Stimulated activated naive CD4-positive, alpha-beta T cell (primary cell): ENCODE results near the gene CTDSPL2.
"Not testable (repeated sequence)": the region's sequence is repeated elsewhere in the genome, so short reads cannot be mapped to it uniquely, and the experiment has no call there.

Experiments
- DNase-seq, 6 experiments: peaks; one replicate each; lab custom pipeline; 2025; lab: John Stamatoyannopoulos, UW

The CTDSPL2 gene

GRCh38 chr15:44541282-44541958 is 114.0 kb downstream of the CTDSPL2 start:
- DNase-seq, result no peak

GRCh38 chr15:44542596-44542995 is 115.2 kb downstream of the CTDSPL2 start:
- DNase-seq, result no peak

GRCh38 chr15:44544745-44545144 is 117.3 kb downstream of the CTDSPL2 start:
- DNase-seq, result not testable (repeated sequence)

GRCh38 chr15:44545913-44546802 is 118.7 kb downstream of the CTDSPL2 start:
- DNase-seq, result no peak

- DNase-seq, result not testable (repeated sequence)
Observed at GRCh38 chr15:44549152-44549551, 121.7 kb downstream of the CTDSPL2 start.

- peak in 1 of 6 experiments; percentile 7 for DNase-seq
Observed at GRCh38 chr15:44550256-44550655, 122.8 kb downstream of the CTDSPL2 start.

- DNase-seq, result no peak
Observed at GRCh38 chr15:44550734-44551133, 123.3 kb downstream of the CTDSPL2 start.

GRCh38 chr15:44554934-44555723 is 127.7 kb downstream of the CTDSPL2 start:
- DNase-seq, result peak in 4 of 6 experiments; percentile 5 to 64 (median 46)

GRCh38 chr15:44560926-44561325 is 133.5 kb downstream of the CTDSPL2 start:
- DNase-seq, result peak in 3 of 6 experiments; percentile 40 to 51 (median 47)

GRCh38 chr15:44565387-44566154 is 138.1 kb downstream of the CTDSPL2 start:
- no peak for DNase-seq

GRCh38 chr15:44566155-44566540 is 138.7 kb downstream of the CTDSPL2 start:
- DNase-seq, result no peak

- DNase-seq, result no peak
Observed at GRCh38 chr15:44568338-44568737, 140.9 kb downstream of the CTDSPL2 start.

GRCh38 chr15:44569316-44569715 is 141.9 kb downstream of the CTDSPL2 start:
- no peak for DNase-seq

- DNase-seq, result no peak
Observed at GRCh38 chr15:44570361-44570760, 142.9 kb downstream of the CTDSPL2 start.

- DNase-seq, result no peak
Observed at GRCh38 chr15:44573386-44573785, 146.0 kb downstream of the CTDSPL2 start.

GRCh38 chr15:44574734-44575133 is 147.3 kb downstream of the CTDSPL2 start:
- DNase-seq, result no peak
